Nephron progenitor cell (in vitro differentiated cells): ENCODE data around the gene HBQ1.
A peak's percentile ranks its signal among the peaks of the same experiment; 100 is the strongest.
"Not testable (repeated sequence)": the region's sequence is repeated elsewhere in the genome, so short reads cannot be mapped to it uniquely, and the experiment has no call there.

Experiments
- DNase-seq: peaks from one replicate; pipeline ENCODE4 v3.0.0; 2021
- H3K27ac Mint-ChIP-seq: 2 replicates; pipeline ENCODE4 v1.8.0; 2021; ENCODE audit warnings: mild to moderate bottlenecking, moderate library complexity, mixed read lengths
- H3K27me3 Mint-ChIP-seq: 2 replicates; pipeline ENCODE4 v1.8.0; 2021; ENCODE audit warnings: mild to moderate bottlenecking, low read depth, mixed read lengths; ENCODE audit not compliant: poor library complexity
- H3K36me3 Mint-ChIP-seq: 2 replicates; pipeline ENCODE4 v1.8.0; 2021; ENCODE audit warnings: low read depth, mixed read lengths
- H3K4me1 Mint-ChIP-seq: 2 replicates; pipeline ENCODE4 v1.8.0; 2021; ENCODE audit warnings: mixed read lengths
- H3K4me3 Mint-ChIP-seq: 2 replicates; pipeline ENCODE4 v1.8.0; 2021; ENCODE audit warnings: mild to moderate bottlenecking, moderate library complexity, mixed read lengths
- H3K9me3 Mint-ChIP-seq: 2 replicates; pipeline ENCODE4 v1.8.0; 2021; ENCODE audit warnings: mild to moderate bottlenecking, moderate library complexity, mixed read lengths
- TF ChIP-seq, protein P1 (sequence below): fragments of 200-600 bp; sonication (generic); IDR thresholded peaks from 2 replicates; pipeline ENCODE4 v1.5.0; 2021; ENCODE audit warnings: antibody characterized with exemption

HBQ1 gene

DNA sequence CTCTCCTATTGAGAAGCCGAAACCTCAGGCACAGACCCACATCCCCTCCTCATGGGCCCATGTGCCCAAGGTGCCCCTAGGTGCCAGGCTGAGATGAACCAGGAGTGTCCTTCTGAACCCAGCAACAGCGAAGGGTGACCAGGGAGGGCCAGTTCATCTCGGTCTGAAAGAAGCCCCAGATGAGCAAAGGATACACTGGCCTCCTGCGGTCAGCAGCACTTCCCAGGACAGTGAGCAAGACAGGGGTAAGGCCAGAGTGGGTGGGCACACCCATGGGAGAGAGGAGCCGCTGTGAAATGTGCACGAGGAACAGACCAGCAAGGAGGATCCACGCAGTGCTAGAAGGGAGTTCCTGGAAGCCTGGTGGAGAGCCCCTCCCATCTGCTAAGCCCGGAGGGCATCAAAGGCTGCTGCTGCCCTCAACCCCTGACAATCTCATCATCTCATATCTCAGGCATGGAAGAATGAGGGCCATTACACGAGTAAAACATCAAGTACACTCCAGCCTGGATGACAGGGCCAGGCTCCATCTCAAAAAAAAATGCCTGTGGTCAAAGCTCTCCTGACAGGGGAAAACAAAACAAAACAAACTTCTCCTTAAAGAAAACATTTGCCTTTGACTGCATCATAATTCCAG, 31.1 kb upstream of the HBQ1 start:
- H3K9me3 Mint-ChIP-seq = no peaks in the 10 kb centered on the region
- no peak overlapping the region for H3K27ac Mint-ChIP-seq
- peaks cover 5% of the 10 kb centered on the region for H3K4me1 Mint-ChIP-seq
- H3K36me3 Mint-ChIP-seq = no peaks in the 10 kb centered on the region
- TF ChIP-seq, protein P1, sequence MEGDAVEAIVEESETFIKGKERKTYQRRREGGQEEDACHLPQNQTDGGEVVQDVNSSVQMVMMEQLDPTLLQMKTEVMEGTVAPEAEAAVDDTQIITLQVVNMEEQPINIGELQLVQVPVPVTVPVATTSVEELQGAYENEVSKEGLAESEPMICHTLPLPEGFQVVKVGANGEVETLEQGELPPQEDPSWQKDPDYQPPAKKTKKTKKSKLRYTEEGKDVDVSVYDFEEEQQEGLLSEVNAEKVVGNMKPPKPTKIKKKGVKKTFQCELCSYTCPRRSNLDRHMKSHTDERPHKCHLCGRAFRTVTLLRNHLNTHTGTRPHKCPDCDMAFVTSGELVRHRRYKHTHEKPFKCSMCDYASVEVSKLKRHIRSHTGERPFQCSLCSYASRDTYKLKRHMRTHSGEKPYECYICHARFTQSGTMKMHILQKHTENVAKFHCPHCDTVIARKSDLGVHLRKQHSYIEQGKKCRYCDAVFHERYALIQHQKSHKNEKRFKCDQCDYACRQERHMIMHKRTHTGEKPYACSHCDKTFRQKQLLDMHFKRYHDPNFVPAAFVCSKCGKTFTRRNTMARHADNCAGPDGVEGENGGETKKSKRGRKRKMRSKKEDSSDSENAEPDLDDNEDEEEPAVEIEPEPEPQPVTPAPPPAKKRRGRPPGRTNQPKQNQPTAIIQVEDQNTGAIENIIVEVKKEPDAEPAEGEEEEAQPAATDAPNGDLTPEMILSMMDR = no peak
- H3K4me3 Mint-ChIP-seq = no peak overlapping the region
- peaks cover 80% of the 10 kb centered on the region for H3K27me3 Mint-ChIP-seq
- DNase-seq = no peak

DNA sequence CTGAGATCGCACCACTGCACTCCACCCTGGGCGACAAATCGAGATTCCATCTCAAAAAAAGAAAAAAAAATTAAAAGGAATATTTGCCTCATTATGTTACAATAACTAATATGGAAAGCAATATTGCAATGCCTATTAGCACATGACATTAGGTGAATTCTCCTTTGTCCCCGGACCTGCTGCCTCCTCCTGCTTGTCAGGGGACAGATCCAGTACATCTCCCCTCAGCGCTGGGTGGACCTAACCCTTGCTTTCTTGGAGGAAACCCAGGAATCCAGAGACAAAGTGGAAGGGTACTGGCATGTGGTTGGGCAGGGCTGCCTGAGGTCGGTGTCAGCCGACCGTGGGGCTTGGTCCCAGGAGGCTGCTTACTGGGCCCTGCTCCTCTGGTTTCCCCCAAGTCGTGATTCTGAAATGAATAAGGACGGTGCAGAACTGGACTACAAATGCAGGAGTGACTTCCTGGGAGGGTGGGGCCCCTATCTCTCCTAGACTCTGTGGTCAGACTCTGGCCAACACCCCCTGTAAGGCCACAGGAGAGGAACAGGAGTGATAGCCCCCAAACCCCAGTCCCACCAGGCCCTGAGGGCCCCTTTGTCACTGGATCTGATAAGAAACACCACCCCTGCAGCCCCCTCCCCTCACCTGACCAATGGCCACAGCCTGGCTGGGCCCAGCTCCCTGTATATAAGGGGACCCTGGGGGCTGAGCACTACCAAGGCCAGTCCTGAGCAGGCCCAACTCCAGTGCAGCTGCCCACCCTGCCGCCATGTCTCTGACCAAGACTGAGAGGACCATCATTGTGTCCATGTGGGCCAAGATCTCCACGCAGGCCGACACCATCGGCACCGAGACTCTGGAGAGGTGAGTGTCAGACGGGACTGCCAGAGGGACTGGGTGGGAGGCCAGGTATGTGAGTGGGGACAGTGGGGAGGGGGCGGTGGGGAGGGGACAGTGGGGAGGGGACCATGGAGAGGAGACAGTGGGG, 27.8 kb upstream of the HBQ1 start, which contains the start of gene HBZ:
TSS of gene HBZ (plus strand) at position 504 of the 988 bp plus-strand sequence. CDS start at position 770, 266 bp downstream.
- Mint-ChIP-seq H3K27ac (no peak within 1 kb of the TSS), H3K4me3 (peak within 1 kb of the TSS; percentile 40), H3K36me3 (no peaks in the 10 kb centered on the region), H3K27me3 (peaks cover 87% of the 10 kb centered on the region), H3K4me1 (peaks cover 15% of the 10 kb centered on the region), H3K9me3 (peaks cover 12% of the 10 kb centered on the region)
- TF ChIP-seq, protein P1 = no peak
- no peak for DNase-seq

DNA sequence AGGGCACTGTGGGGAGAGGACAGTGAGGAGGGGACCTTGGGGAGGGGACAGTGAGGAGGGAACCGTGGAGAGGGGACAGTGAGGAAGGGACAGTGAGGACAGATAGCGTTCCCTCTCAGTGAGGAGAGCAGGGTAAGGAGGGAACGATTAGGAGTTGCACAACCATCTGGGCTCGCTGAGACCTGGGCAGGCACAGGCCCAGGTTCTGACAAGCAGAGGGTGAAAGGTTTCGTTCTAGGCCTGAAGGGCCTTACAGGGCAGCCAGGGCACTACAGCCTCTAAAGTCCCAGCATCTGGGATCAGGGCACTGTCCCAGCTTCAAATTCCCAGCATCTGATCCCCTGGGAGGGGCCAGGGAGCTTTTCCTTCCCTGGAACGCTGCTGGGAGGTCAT, 27.1 kb upstream of the HBQ1 start:
- peak overlapping the region; percentile 40 for H3K4me3 Mint-ChIP-seq
- H3K27me3 Mint-ChIP-seq = peaks cover 92% of the 10 kb centered on the region
- H3K27ac Mint-ChIP-seq, DNase-seq, H3K36me3 Mint-ChIP-seq: not testable (repeated sequence)
- H3K9me3 Mint-ChIP-seq = peaks cover 12% of the 10 kb centered on the region
- H3K4me1 Mint-ChIP-seq = peaks cover 15% of the 10 kb centered on the region

DNA sequence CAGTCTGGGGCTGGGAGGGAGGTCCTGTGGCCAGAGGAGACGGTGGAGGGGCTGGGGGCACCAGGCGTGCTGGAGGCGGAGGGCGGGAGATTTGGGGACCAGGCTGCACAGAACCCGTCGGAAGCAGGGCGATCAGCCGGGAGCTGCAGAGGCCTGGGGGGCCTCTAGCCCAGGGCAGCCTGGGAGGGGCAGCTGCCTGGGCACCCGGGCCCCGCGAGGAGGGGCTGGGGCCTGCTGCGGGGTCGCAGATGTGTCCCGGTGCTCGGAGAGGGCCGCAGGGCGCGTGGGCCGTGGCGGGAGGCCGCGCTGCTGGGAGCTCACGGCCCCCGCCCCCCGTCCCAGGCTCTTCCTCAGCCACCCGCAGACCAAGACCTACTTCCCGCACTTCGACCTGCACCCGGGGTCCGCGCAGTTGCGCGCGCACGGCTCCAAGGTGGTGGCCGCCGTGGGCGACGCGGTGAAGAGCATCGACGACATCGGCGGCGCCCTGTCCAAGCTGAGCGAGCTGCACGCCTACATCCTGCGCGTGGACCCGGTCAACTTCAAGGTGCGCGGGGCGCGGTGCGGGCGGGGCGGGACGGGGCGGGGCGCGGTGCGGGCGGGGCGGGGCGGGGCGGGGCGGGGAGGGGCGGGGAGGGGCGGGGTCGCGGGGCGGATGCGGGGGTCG, 26.6 kb upstream of the HBQ1 start:
- H3K27me3 Mint-ChIP-seq = peaks cover 91% of the 10 kb centered on the region
- not testable (repeated sequence) for H3K36me3 Mint-ChIP-seq, H3K4me3 Mint-ChIP-seq, DNase-seq, H3K27ac Mint-ChIP-seq
- peaks cover 14% of the 10 kb centered on the region for H3K4me1 Mint-ChIP-seq
- H3K9me3 Mint-ChIP-seq = peaks cover 12% of the 10 kb centered on the region

DNA sequence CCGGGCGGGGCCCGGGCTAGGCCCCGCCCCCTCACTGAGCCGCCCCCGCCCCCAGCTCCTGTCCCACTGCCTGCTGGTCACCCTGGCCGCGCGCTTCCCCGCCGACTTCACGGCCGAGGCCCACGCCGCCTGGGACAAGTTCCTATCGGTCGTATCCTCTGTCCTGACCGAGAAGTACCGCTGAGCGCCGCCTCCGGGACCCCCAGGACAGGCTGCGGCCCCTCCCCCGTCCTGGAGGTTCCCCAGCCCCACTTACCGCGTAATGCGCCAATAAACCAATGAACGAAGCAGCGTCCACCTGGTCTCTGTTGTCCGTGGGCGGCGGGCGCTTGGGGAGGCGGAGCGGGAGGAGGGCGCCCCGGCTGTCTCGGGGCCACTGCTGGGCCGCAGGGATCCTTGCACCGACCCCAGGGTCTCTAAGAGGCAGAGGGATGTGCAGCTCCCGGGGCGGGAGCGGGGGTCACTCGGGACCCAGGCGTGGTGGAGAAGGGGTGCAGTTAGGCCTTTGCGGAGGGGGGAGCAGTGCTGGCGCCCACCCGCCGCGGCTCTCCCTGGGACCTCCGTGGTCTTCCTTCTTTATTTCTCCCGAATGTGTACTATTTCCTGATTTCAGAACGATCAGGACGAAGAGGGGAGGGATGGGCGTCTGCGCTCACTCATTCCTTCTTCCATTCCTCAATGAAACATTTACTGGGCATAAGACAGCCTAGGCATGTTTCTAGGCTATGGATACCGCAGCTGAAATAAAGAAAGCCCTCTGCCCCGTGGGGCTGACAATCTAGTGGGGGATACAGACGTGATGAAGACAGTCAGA, 25.8 kb upstream of the HBQ1 start:
- TF ChIP-seq, protein P1 = no peak
- Mint-ChIP-seq H3K36me3 (no peaks in the 10 kb centered on the region), H3K27me3 (peaks cover 91% of the 10 kb centered on the region), H3K4me1 (peaks cover 10% of the 10 kb centered on the region), H3K27ac (no peak overlapping the region), H3K4me3 (peak overlapping the region; percentile 79), H3K9me3 (peaks cover 12% of the 10 kb centered on the region)
- DNase-seq = peak; percentile 45

DNA sequence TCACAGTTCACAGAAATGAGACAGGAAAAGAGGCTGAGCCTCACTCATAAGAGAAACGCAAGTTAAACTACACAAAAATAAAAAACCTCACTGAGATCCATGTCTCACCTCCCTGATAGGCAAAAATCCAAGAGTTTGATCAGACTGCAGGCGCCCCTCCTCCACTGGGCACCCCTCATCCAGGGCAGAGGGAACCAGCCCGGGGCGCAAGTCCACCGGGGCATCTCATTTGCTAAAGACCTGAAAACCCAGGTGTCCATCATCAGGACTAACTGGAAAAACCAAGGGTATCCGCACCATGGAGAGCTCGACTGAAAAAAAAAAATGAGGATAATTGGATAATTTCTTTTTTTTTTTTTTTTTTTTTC, 25.2 kb upstream of the HBQ1 start:
- Mint-ChIP-seq H3K4me3 (peak overlapping the region; percentile 79), H3K36me3 (no peaks in the 10 kb centered on the region), H3K9me3 (peaks cover 12% of the 10 kb centered on the region), H3K27me3 (peaks cover 91% of the 10 kb centered on the region), H3K27ac (no peak overlapping the region), H3K4me1 (peaks cover 10% of the 10 kb centered on the region)
- TF ChIP-seq, protein P1 = no peak
- no peak for DNase-seq
